GM19455 (cell line): ENCODE data around the gene POLN.

ENCODE experiments used
- ATAC-seq: cut with Tn5 transposase; IDR thresholded peaks from one replicate; pipeline ENCODE4 v1.9.1; 2021; ENCODE audit not compliant: unreplicated experiment

The POLN gene

GRCh38 chr4:2089222-2089621, 152.7 kb downstream of the POLN start:
- no peak for ATAC-seq

- no peak for ATAC-seq
Measured at GRCh38 chr4:2087170-2087569, 154.8 kb downstream of the POLN start.

- ATAC-seq: no peak
Measured at GRCh38 chr4:2085496-2085901, 156.4 kb downstream of the POLN start.

- no peak for ATAC-seq
Measured at GRCh38 chr4:2084316-2084715, 157.6 kb downstream of the POLN start.

- no peak for ATAC-seq
Measured at GRCh38 chr4:2083826-2084160, 158.1 kb downstream of the POLN start.

GRCh38 chr4:2083116-2083825, 158.7 kb downstream of the POLN start:
- no peak for ATAC-seq

- no peak for ATAC-seq
Measured at GRCh38 chr4:2082627-2083026, 159.3 kb downstream of the POLN start.

- ATAC-seq: no peak
Measured at GRCh38 chr4:2082118-2082517, 159.8 kb downstream of the POLN start.

GRCh38 chr4:2081540-2081939, 160.4 kb downstream of the POLN start:
- ATAC-seq: no peak

- no peak for ATAC-seq
Measured at GRCh38 chr4:2080429-2081300, 161.3 kb downstream of the POLN start.

GRCh38 chr4:2079926-2080325, 162.0 kb downstream of the POLN start:
- no peak for ATAC-seq

- no peak for ATAC-seq
Measured at GRCh38 chr4:2079006-2079405, 162.9 kb downstream of the POLN start.

GRCh38 chr4:2078584-2078983, 163.3 kb downstream of the POLN start:
- no peak for ATAC-seq

GRCh38 chr4:2077537-2078460, 164.1 kb downstream of the POLN start:
- ATAC-seq: no peak

- no peak for ATAC-seq
Measured at GRCh38 chr4:2076908-2077536, 164.9 kb downstream of the POLN start.

GRCh38 chr4:2075987-2076907, 165.7 kb downstream of the POLN start:
- ATAC-seq: no peak

- no peak for ATAC-seq
Measured at GRCh38 chr4:2075171-2075986, 166.5 kb downstream of the POLN start.

- ATAC-seq: no peak
Measured at GRCh38 chr4:2074588-2074987, 167.3 kb downstream of the POLN start.
